Tibial artery (tissue), 4 donors: Measurements from ENCODE around the gene ITPR1.

Experiments used
- DNase-seq, 2 donors: peaks; one replicate each; pipeline ENCODE4 v3.0.0-alpha.2; 2019
- H3K27ac ChIP-seq, 2 donors: fragments of 200-600 bp; sonication (generic) in 1 of 2; 1 replicate in 1 of 2; 2 replicates in 1 of 2; pipeline ENCODE4 v1.5.1; 2018 to 2019; ENCODE audit warnings: mild to moderate bottlenecking in 1 of 2
- H3K27me3 ChIP-seq, 2 donors: fragments of 200-600 bp; sonication (generic) in 1 of 2; one replicate each; pipeline versions ENCODE4 v1.5.1 to v1.6.0; 2016 to 2019
- H3K36me3 ChIP-seq, 3 donors: fragments of 200-600 bp; sonication (generic) in 2 of 3; one replicate each; pipeline ENCODE4 v1.5.1; 2016 to 2019; ENCODE audit warnings: mild to moderate bottlenecking in 2 of 3
- H3K4me1 ChIP-seq, 4 donors: fragments of 200-600 bp; sonication (generic) in 2 of 4; 1 replicate in 3 of 4; 2 replicates in 1 of 4; pipeline ENCODE4 v1.5.1; 2016 to 2019
- H3K4me3 ChIP-seq, 2 donors: fragments of 200-600 bp; sonication (generic) in 1 of 2; 1 replicate in 1 of 2; 2 replicates in 1 of 2; pipeline ENCODE4 v1.5.1; 2018 to 2019; ENCODE audit warnings: mild to moderate bottlenecking in 2 of 2
- H3K9me3 ChIP-seq, 3 donors: fragments of 200-600 bp; sonication (generic) in 1 of 3; one replicate each; pipeline ENCODE4 v1.5.1; 2016 to 2019
- intact Hi-C: fragments of 100-400 bp; cut with DNase I; formaldehyde crosslinking; loops from one replicate; pipeline ENCODE4 v1.15.0; 2023; ENCODE audit warnings: low total_unique reads
- TF ChIP-seq, protein P1 (sequence below), 2 experiments: fragments of 200-600 bp in 1 of 2; fragments of 450-650 bp in 1 of 2; IDR thresholded peaks; one replicate each; pipeline ENCODE4 v1.5.1; 2017 to 2019; ENCODE audit warnings: antibody characterized with exemption in 2 of 2, mild to moderate bottlenecking in 1 of 2, moderate library complexity in 1 of 2

ITPR1 gene

DNA sequence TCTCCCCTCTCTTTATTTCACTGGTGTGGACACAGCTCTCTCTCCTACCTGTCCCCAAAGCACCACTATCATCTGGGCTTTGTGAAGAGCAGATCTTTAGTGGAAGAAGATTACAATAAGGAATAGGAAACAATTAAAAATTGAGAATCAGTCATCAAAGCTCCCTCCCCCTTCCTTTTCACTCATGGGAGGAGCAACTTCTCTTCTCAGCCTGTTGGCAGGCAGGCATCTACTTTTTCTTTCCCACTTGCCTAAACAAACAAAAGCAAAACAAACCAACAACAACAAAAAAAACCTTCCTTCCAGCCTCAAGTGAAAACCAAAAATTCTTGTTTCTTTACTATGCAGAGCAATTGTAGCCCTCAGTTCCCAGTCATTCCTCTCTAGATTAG, 360.6 kb downstream of the ITPR1 start:
- no peak overlapping the region for H3K27ac ChIP-seq
- intact Hi-C loops, result no loop called here

DNA sequence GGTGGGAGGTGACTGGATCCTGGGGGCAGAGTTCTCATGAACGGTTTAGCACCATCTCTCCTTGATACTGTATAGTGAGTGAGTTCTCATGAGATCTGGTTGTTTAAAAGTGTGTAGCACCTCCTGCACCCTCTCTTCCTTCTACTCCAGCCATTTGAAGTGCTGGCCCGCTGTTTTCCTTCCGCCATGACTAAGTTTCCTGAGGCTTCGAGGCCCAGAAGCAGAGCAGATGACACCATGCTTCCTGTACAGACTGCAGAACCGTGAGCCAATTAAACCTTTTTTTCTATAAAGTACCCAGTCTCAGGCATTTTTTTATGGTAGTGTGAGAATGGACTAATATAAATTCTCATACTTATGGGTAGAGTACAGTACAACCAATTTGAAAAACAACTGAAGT, 362.5 kb downstream of the ITPR1 start:
- Histone ChIP-seq H3K9me3 (peaks cover 0 to 2% (median 0%) of the 10 kb centered on the region in 3 donors), H3K36me3 (no peaks in the 10 kb centered on the region), H3K27ac (no peak overlapping the region), H3K4me3 (no peak overlapping the region), H3K4me1 (peaks cover 0 to 4% (median 0%) of the 10 kb centered on the region in 4 donors), H3K27me3 (no peaks in the 10 kb centered on the region)
- intact Hi-C loops, result no loop called here
- DNase-seq, result no peak
- TF ChIP-seq, protein P1, sequence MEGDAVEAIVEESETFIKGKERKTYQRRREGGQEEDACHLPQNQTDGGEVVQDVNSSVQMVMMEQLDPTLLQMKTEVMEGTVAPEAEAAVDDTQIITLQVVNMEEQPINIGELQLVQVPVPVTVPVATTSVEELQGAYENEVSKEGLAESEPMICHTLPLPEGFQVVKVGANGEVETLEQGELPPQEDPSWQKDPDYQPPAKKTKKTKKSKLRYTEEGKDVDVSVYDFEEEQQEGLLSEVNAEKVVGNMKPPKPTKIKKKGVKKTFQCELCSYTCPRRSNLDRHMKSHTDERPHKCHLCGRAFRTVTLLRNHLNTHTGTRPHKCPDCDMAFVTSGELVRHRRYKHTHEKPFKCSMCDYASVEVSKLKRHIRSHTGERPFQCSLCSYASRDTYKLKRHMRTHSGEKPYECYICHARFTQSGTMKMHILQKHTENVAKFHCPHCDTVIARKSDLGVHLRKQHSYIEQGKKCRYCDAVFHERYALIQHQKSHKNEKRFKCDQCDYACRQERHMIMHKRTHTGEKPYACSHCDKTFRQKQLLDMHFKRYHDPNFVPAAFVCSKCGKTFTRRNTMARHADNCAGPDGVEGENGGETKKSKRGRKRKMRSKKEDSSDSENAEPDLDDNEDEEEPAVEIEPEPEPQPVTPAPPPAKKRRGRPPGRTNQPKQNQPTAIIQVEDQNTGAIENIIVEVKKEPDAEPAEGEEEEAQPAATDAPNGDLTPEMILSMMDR (IDR thresholded peaks at IDR 0.05), result no peak

More for the DNA sequence above, 360.6 kb downstream of the ITPR1 start:
- H3K9me3 ChIP-seq, result no peaks in the 10 kb centered on the region
- no peaks in the 10 kb centered on the region for H3K36me3 ChIP-seq
- TF ChIP-seq, protein P1 (IDR thresholded peaks at IDR 0.05), result no peak
- peaks cover 0 to 4% (median 0%) of the 10 kb centered on the region in 4 donors for H3K4me1 ChIP-seq
- no peak for DNase-seq
- no peaks in the 10 kb centered on the region for H3K27me3 ChIP-seq
- H3K4me3 ChIP-seq, result no peak overlapping the region

DNA sequence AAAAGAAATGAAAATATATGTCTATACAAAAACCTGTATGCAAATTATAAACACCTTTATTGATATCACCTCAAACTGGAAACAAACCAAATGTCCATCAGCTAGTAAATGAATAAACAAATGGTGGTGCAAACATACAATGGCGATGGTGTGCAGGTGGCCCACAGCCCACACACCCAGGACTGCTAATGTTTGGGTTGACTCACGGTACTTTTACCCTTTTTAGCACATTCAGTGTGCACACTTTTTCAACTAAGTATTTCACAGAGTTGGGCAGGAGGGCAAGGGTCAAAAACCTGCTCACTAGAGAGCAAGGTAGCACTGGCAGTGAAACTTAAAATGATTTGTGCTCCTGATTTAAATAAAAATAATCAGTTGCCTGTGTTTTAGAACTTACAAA, 363.0 kb downstream of the ITPR1 start:
- Histone ChIP-seq H3K4me1 (peaks cover 0 to 4% (median 0%) of the 10 kb centered on the region in 4 donors), H3K9me3 (peaks cover 0 to 6% (median 4%) of the 10 kb centered on the region in 3 donors), H3K4me3 (no peak overlapping the region), H3K27me3 (no peaks in the 10 kb centered on the region), H3K27ac (no peak overlapping the region), H3K36me3 (peaks cover 0 to 3% (median 0%) of the 10 kb centered on the region in 3 donors)
- intact Hi-C loops, result no loop called here
- DNase-seq, result no peak
- TF ChIP-seq, protein P1 (IDR thresholded peaks at IDR 0.05), result no peak

DNA sequence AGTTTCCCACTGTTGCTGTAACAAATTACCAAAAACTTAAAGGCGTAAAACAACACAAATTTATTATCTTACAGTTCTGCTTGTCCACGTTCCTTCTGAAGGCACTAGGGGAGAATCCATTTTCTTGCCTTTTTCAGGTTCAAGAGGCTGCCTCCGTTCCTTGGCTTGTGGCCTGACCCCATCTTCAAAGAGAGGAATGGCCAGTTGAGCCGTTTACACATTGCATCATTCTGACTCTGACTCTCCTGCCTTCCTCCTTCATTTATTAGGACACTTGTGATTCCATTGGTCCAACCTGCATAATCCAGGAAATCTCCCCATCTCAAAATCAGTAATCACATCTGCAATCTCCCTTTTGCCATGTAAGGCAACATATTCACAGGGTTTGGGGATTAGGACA, 363.4 kb downstream of the ITPR1 start:
- no peak overlapping the region for H3K4me3 ChIP-seq
- H3K27ac ChIP-seq, result no peak overlapping the region
- no peaks in the 10 kb centered on the region for H3K27me3 ChIP-seq
- no peak for DNase-seq
- peaks cover 0 to 6% (median 0%) of the 10 kb centered on the region in 3 donors for H3K36me3 ChIP-seq
- H3K4me1 ChIP-seq, result peaks cover 0 to 4% (median 0%) of the 10 kb centered on the region in 4 donors
- TF ChIP-seq, protein P1 (IDR thresholded peaks at IDR 0.05), result no peak
- H3K9me3 ChIP-seq, result peaks cover 0 to 8% (median 8%) of the 10 kb centered on the region in 3 donors
- intact Hi-C loops, result no loop called here

DNA sequence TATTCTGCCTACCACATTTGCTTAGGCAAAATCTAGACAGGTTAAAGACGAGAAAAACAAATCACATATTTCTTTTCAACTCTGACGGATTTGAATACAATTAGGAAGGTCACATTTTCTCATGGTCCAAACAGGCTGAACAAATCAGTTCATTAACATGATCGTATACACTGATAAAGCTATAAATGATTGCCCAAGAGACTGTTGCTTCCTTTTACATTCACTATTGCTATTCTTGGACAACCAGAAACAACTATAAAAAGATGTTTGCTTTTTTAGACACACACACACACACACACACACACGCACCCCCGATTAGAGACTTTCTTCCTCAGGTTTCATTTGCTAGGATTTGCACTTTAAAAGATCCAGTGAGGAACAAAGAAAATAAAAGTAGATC, 363.8 kb downstream of the ITPR1 start:
- TF ChIP-seq, protein P1 (IDR thresholded peaks at IDR 0.05), result no peak
- peaks cover 0 to 4% (median 0%) of the 10 kb centered on the region in 4 donors for H3K4me1 ChIP-seq
- no peak overlapping the region for H3K27ac ChIP-seq
- no peak for DNase-seq
- H3K9me3 ChIP-seq, result peaks cover 0 to 12% (median 12%) of the 10 kb centered on the region in 3 donors
- H3K4me3 ChIP-seq, result no peak overlapping the region
- intact Hi-C loops, result no loop called here
- no peaks in the 10 kb centered on the region for H3K27me3 ChIP-seq
- H3K36me3 ChIP-seq, result peaks cover 0 to 6% (median 0%) of the 10 kb centered on the region in 3 donors

DNA sequence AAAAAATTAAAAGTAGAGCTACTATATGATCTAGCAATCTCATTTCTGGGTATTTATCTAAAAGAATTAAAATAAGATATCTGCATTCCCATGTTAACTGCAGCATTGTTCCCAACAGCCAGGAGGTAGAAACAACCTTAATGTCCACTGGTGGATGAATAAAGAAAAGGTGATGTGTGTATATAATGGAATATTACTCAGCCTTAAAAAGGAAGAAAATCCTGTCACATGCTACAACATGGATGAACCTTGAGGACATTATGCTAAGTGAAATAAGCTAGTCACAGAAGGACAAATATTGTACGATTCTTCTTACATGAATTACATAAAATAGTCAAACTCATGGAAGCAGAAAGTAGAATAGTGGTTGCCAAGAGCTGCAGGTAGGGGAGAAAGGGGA, 366.6 kb downstream of the ITPR1 start:
- H3K36me3 ChIP-seq, result peaks cover 0 to 6% (median 0%) of the 10 kb centered on the region in 3 donors
- H3K4me3 ChIP-seq, result no peak overlapping the region
- no peaks in the 10 kb centered on the region for H3K27me3 ChIP-seq
- H3K4me1 ChIP-seq, result no peaks in the 10 kb centered on the region
- DNase-seq, result no peak
- peaks cover 0 to 12% (median 12%) of the 10 kb centered on the region in 3 donors for H3K9me3 ChIP-seq
- intact Hi-C loops, result no loop called here
- H3K27ac ChIP-seq, result no peak overlapping the region
- TF ChIP-seq, protein P1 (IDR thresholded peaks at IDR 0.05), result no peak
